A549 (cell line): ENCODE data around the gene TMEM43. TPM values are rescaled to one million over a fixed set of nuclear protein-coding genes. Genes with fewer than 3 reads are reported as not detected.

Source experiments
- ATAC-seq, 2 experiments: fragments of 200-7000 bp in 1 of 2; fragments of >200 bp in 1 of 2; cut with Nextera tagmentation in 1 of 2; cut with Tn5 transposase in 1 of 2; 3 replicates each; pipeline versions ENCODE4 v1.8.0 to v1.9.1; 2018 to 2020; ENCODE audit warnings: mild to moderate bottlenecking in 1 of 2, moderate library complexity in 1 of 2
- CTCF ChIA-PET: fragments of 300-600 bp; sonication (Branson Sonifier 250); formaldehyde crosslinking; extraction: SDS; loops from one replicate; lab custom pipeline; 2021; ENCODE audit warnings: antibody characterized with exemption, inconsistent platforms; lab: Yijun Ruan, JAX
- POLR2A ChIA-PET: fragments of 350-600 bp; formaldehyde crosslinking; extraction: SDS; loops from one replicate; lab custom pipeline; 2021; ENCODE audit warnings: antibody characterized with exemption, inconsistent platforms; lab: Yijun Ruan, JAX
- DNase-seq, 2 experiments: peaks; one replicate each; pipeline versions ENCODE4 v3.0.0 to v3.0.0-alpha.2; 2011 to 2016; ENCODE audit warnings: low read depth in 1 of 2, low spot score in 1 of 2
- FAIRE-seq: peaks from 2 replicates; lab custom pipeline; 2011; peaks lifted over from hg19 to GRCh38; lab: Jason Lieb, UNC
- H3K27ac ChIP-seq, 2 experiments: fragments of >200 bp; sonication (Bioruptor Twin); formaldehyde crosslinking; 3 replicates each; pipeline ENCODE4 v1.5.1; 2016 to 2017
- H3K4me1 ChIP-seq: fragments of >200 bp; sonication (Bioruptor Twin); formaldehyde crosslinking; 3 replicates; pipeline ENCODE4 v1.6.1; 2016
- H3K4me2 ChIP-seq: fragments of >200 bp; sonication (Bioruptor Twin); formaldehyde crosslinking; 3 replicates; pipeline ENCODE4 v1.6.1; 2016
- H3K4me3 ChIP-seq: fragments of >200 bp; sonication (Bioruptor Twin); formaldehyde crosslinking; 3 replicates; pipeline ENCODE4 v1.5.1; 2016
- H3K9me3 ChIP-seq: fragments of >200 bp; sonication (Bioruptor Twin); formaldehyde crosslinking; 3 replicates; pipeline ENCODE4 v1.6.1; 2016
- ESRRA ChIP-seq: fragments of 150-350 bp; IDR thresholded peaks from 2 replicates; pipeline ENCODE4 v1.6.1; 2014; ENCODE audit warnings: mild to moderate bottlenecking, low read length, borderline replicate concordance
- MAZ ChIP-seq: fragments of 150-350 bp; IDR thresholded peaks from 2 replicates; pipeline ENCODE4 v1.6.1; 2014; ENCODE audit warnings: antibody characterized with exemption, low read depth, low read length, borderline replicate concordance
- RCOR1 ChIP-seq: fragments of 150-350 bp; IDR thresholded peaks from 2 replicates; pipeline ENCODE4 v1.6.1; 2014; ENCODE audit warnings: antibody characterized with exemption, low read length, low read depth
- SREBF2 ChIP-seq: fragments of 450-650 bp; IDR thresholded peaks from 2 replicates; pipeline ENCODE4 v1.6.1; 2014; ENCODE audit warnings: mild to moderate bottlenecking, moderate library complexity
- TP53 ChIP-seq: fragments of 250-450 bp; sonication (Bioruptor Pico); IDR thresholded peaks from 2 replicates; pipeline ENCODE4 v1.5.0; 2021; ENCODE audit warnings: mild to moderate bottlenecking, moderate library complexity
- WGBS: methylation state at CpG from one replicate; pipeline ENCODE4 v1.1.6; 2017; ENCODE audit errors: missing lambda C conversion rate; 5-methylcytosine and 5-hydroxymethylcytosine counted together
- polyA plus RNA-seq, 4 experiments: library from polyadenylated mRNA; depleted of rRNA in 3 of 4; stranded (reverse); fragments of >200 nt; fragmentation: RNase III in 1 of 4; extraction: RNeasy Plus Mini Kit Qiagen cat#74134 plus additional on column Dnase treatment in 1 of 4; gene quantifications; 2 replicates in 3 of 4; 3 replicates in 1 of 4; pipeline ENCODE4 v1.2.3, GENCODE V29; 2011 to 2017
- TF ChIP-seq, protein P1 (sequence below): IDR thresholded peaks from 2 replicates; pipeline ENCODE4 v1.6.1; 2012
- TF ChIP-seq, protein P2 (sequence below): fragments of 250-450 bp; sonication (Bioruptor Pico); IDR thresholded peaks from 2 replicates; pipeline ENCODE4 v1.5.0; 2020; ENCODE audit warnings: low read depth, mild to moderate bottlenecking, moderate library complexity

TMEM43 gene
- polyA plus RNA-seq, 2 of the 4 experiments (the other 2 are of a cell fraction) = 41.1 to 79.0 TPM

DNA sequence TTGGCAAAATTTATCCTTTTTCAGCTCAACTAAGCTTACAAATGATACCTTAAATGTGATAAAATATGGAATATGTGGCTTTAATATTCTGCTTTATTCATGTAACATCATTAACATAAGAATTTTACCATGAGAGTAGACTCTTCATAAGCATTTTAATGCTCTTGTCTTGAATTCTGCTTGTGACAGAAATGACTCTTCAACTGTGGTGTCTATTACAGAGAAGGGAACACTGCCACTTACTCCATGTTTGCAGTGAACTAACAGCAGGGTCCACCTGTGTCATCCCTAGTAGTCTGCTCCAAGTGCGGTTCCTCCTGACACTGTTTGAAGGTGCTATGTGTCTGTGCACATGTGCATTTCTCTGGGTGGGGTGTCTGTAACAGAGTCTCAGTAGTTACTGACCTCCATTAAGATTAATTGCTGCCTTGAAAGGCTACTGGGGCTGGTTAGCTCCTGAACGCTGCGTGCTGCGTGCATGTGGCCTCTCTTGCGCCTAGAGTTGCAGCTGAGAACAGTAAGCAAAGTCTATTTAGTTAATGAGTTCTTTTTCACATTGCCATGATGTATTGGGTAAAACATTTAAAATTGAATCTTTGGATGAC, 62.1 kb downstream of the TMEM43 start (continued):
- TF ChIP-seq TP53 (CRISPR knock-in tag) = no peak
- TF ChIP-seq RCOR1 = no peak
- TF ChIP-seq, protein P1, sequence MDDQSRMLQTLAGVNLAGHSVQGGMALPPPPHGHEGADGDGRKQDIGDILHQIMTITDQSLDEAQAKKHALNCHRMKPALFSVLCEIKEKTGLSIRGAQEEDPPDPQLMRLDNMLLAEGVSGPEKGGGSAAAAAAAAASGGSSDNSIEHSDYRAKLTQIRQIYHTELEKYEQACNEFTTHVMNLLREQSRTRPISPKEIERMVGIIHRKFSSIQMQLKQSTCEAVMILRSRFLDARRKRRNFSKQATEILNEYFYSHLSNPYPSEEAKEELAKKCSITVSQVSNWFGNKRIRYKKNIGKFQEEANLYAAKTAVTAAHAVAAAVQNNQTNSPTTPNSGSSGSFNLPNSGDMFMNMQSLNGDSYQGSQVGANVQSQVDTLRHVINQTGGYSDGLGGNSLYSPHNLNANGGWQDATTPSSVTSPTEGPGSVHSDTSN = no peak
- TF ChIP-seq ESRRA = no peak

DNA sequence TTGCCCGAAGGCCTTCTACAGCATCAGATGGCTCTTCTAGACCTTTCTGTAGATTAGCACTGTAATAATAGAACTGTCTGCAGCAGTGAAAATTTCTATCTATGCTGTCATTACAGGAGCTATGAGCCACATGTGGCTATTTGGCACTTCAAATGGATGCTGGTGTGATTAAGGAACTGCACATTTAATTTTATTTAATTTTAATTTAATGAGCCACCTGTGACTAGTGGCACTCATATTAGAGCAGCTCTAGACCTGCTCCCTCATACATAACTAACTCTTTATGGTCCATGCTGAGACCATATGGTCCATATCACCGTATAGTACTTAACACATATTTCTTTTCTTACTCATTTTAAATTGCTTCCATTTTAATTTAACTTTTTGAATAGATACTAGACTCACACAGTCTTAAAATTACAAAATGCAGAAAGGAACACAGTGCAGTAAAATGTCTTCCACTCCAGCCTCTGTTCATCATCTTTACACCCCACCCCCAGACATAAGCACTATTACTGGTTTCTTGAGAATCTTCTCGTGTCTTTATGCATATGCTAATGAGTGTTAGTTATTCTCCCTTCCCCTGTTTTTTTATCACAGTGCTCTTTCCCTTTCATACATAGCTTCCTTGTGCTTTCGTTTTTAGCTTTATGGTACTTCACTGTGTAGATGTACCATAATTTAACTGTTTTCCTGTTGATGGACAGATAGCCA, 63.3 kb downstream of the TMEM43 start:
- TF ChIP-seq SREBF2 (no peak), MAZ (no peak)
- TF ChIP-seq, protein P2, sequence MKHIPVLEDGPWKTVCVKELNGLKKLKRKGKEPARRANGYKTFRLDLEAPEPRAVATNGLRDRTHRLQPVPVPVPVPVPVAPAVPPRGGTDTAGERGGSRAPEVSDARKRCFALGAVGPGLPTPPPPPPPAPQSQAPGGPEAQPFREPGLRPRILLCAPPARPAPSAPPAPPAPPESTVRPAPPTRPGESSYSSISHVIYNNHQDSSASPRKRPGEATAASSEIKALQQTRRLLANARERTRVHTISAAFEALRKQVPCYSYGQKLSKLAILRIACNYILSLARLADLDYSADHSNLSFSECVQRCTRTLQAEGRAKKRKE (CRISPR knock-in tag) = no peak
- no peak overlapping the region for H3K27ac ChIP-seq
- H3K4me3 ChIP-seq = no peak overlapping the region
- CTCF ChIA-PET = interaction anchor here (1.0 kb wide), 2 partner anchors 15 to 16 kb away, joined by 3 to 4 read pairs; no protein-coding TSS in a partner anchor
- no peaks in the 10 kb centered on the region for H3K4me1 ChIP-seq
- ATAC-seq = no peak
- no peak for FAIRE-seq
- 65% methylated on average over 4 of the region's 4 CpGs for WGBS
- POLR2A ChIA-PET = interaction anchor here (1.4 kb wide), 1 partner anchor 10 kb away, joined by 4 read pairs; the partner anchor contains the start of genes LSM3 and XPC
- DNase-seq = no peak
- no peak overlapping the region for H3K4me2 ChIP-seq
- no peaks in the 10 kb centered on the region for H3K9me3 ChIP-seq

Other genes with a start within 250 kb of the TMEM43 start
- 0.01 and 0.03 TPM in 2 replicates for gene WNT7A, start 245.0 kb upstream of the TMEM43 start, polyA plus RNA-seq (2011; rRNA removed)
- gene WNT7A, start 245.0 kb upstream of the TMEM43 start, polyA plus RNA-seq (2017; fragmentation: RNase III; extraction: RNeasy Plus Mini Kit Qiagen cat#74134 plus additional on column Dnase treatment) = 0.03 to 0.04 TPM in 2 of 3 replicates, not detected in the other
- 41.9 and 48.8 TPM in 2 replicates for gene CHCHD4, start 182 bp upstream of the TMEM43 start, polyA plus RNA-seq (2011; rRNA removed)
- gene CHCHD4, start 182 bp upstream of the TMEM43 start, polyA plus RNA-seq (2017; fragmentation: RNase III; extraction: RNeasy Plus Mini Kit Qiagen cat#74134 plus additional on column Dnase treatment) = 35.1 to 37.6 TPM (median 37.3 TPM) in 3 replicates
- 36.3 and 58.9 TPM in 2 replicates for gene XPC, start 53.5 kb downstream of the TMEM43 start, polyA plus RNA-seq (2011; rRNA removed)
- 33.8 to 35.4 TPM (median 34.4 TPM) in 3 replicates for gene XPC, start 53.5 kb downstream of the TMEM43 start, polyA plus RNA-seq (2017; fragmentation: RNase III; extraction: RNeasy Plus Mini Kit Qiagen cat#74134 plus additional on column Dnase treatment)
- 11.8 and 23.9 TPM in 2 replicates for gene LSM3, start 53.8 kb downstream of the TMEM43 start, polyA plus RNA-seq (2011; rRNA removed)
- 32.0 to 36.1 TPM (median 33.0 TPM) in 3 replicates for gene LSM3, start 53.8 kb downstream of the TMEM43 start, polyA plus RNA-seq (2017; fragmentation: RNase III; extraction: RNeasy Plus Mini Kit Qiagen cat#74134 plus additional on column Dnase treatment)